K562 (cell line): ENCODE results near the gene GET4. TPM values are rescaled to one million over a fixed set of nuclear protein-coding genes. Genes with fewer than 3 reads are reported as not detected.

Experiments
- ATAC-seq: fragments of 200-7000 bp; cut with Tn5 transposase; 3 replicates; pipeline ENCODE4 v1.9.1; 2020; ENCODE audit warnings: moderate library complexity
- BruUV-seq: library from RNA; stranded (reverse); fragments of 400-500 nt; replicated peaks from 2 replicates; lab custom pipeline; 2021; lab: Mats Ljungman, UMichigan
- CTCF ChIA-PET: fragments of 300-600 bp; formaldehyde crosslinking; extraction: SDS; loops from one replicate; lab custom pipeline; 2021; ENCODE audit warnings: low intra/inter-chr PET ratio; lab: Yijun Ruan, JAX
- POLR2A ChIA-PET: fragments of 300-600, 350-650 bp; sonication (Branson Sonifier 250); formaldehyde crosslinking; extraction: SDS; loops from one replicate; lab custom pipeline; 2021; ENCODE audit warnings: antibody characterized with exemption, inconsistent platforms; lab: Yijun Ruan, JAX
- DNase-seq, 4 experiments: peaks; one replicate each; pipeline versions ENCODE4 v3.0.0 to v3.0.0-alpha.2; 2011 to 2018; ENCODE audit warnings: low spot score in 3 of 4, mixed read lengths in 3 of 4; ENCODE audit errors: extremely low read depth in 1 of 4
- FAIRE-seq: peaks from 2 replicates; lab custom pipeline; 2011; peaks lifted over from hg19 to GRCh38; lab: Jason Lieb, UNC
- H2AFZ ChIP-seq: 2 replicates; pipeline ENCODE4 v1.6.0; 2011; ENCODE audit warnings: low read depth, low read length, control low read depth, inconsistent platforms
- H3K27ac ChIP-seq: fragments of 200-600 bp; 3 replicates; pipeline ENCODE4 v1.8.0; 2011; ENCODE audit warnings: low read depth, mild to moderate bottlenecking, control low read depth, inconsistent platforms, low read length, moderate library complexity, mixed read lengths; ENCODE audit errors: extremely low read depth
- H3K27me3 ChIP-seq, 2 experiments: fragments of 300-600 bp in 1 of 2; 2 replicates in 1 of 2; 3 replicates in 1 of 2; pipeline versions ENCODE4 v1.6.0 to v1.8.0; 2011; ENCODE audit warnings: inconsistent platforms in 2 of 2, low read length in 2 of 2, mild to moderate bottlenecking in 1 of 2, mixed read lengths in 1 of 2, moderate library complexity in 1 of 2; ENCODE audit not compliant: control insufficient read depth in 2 of 2, insufficient read depth in 2 of 2
- H3K36me3 ChIP-seq: fragments of 300-600 bp; 3 replicates; pipeline ENCODE4 v1.8.0; 2011; ENCODE audit warnings: mild to moderate bottlenecking, low read length, inconsistent platforms; ENCODE audit not compliant: control insufficient read depth, insufficient read depth
- H3K4me1 ChIP-seq, 2 experiments: fragments of 200-600 bp in 1 of 2; replicated peaks in 1 of 2; 2 replicates in 1 of 2; 3 replicates in 1 of 2; pipeline versions ENCODE4 v1.5.1 to v1.8.0; 2011; ENCODE audit warnings: inconsistent platforms in 2 of 2, low read length in 2 of 2, mild to moderate bottlenecking in 1 of 2, mixed read lengths in 1 of 2, moderate library complexity in 1 of 2; ENCODE audit not compliant: control insufficient read depth in 2 of 2, insufficient read depth in 2 of 2
- H3K4me2 ChIP-seq: 2 replicates; pipeline ENCODE4 v1.6.1; 2011; ENCODE audit warnings: low read length, control low read depth, inconsistent platforms, mixed read lengths; ENCODE audit not compliant: insufficient read depth
- H3K4me3 ChIP-seq: fragments of 200-600 bp; sonication (generic), shearing (Covaris generic); 2 replicates; pipeline ENCODE4 v1.5.1; 2016; ENCODE audit warnings: control low read depth, inconsistent platforms
- H3K79me2 ChIP-seq: fragments of 200-600 bp; 3 replicates; pipeline ENCODE4 v1.8.0; 2011; ENCODE audit warnings: low read length, inconsistent platforms; ENCODE audit not compliant: control insufficient read depth, insufficient read depth
- H3K9ac ChIP-seq, 2 experiments: 2 replicates each; pipeline versions ENCODE4 v1.6.0 to v1.6.1; 2011; ENCODE audit warnings: low read depth in 2 of 2, low read length in 2 of 2, control low read depth in 1 of 2, inconsistent platforms in 1 of 2, mild to moderate bottlenecking in 1 of 2, mixed read lengths in 1 of 2; ENCODE audit not compliant: insufficient read depth in 1 of 2
- H3K9me1 ChIP-seq: one replicate; pipeline ENCODE4 v1.6.0; 2011; ENCODE audit warnings: inconsistent platforms, mild to moderate bottlenecking, low read length, moderate library complexity; ENCODE audit not compliant: control insufficient read depth, insufficient read depth
- H3K9me3 ChIP-seq: replicated peaks from 2 replicates; pipeline ENCODE4 v1.5.1; 2011; ENCODE audit warnings: low read depth, low read length, inconsistent platforms; ENCODE audit not compliant: control insufficient read depth, insufficient read depth
- H4K20me1 ChIP-seq: replicated peaks from 2 replicates; pipeline ENCODE4 v1.6.1; 2011; ENCODE audit warnings: low read length, inconsistent platforms, mixed read lengths; ENCODE audit not compliant: control insufficient read depth, insufficient read depth
- BCL6 ChIP-seq: fragments of 250-450 bp; sonication (Bioruptor Pico); IDR thresholded peaks from 2 replicates; pipeline ENCODE4 v1.4.0; 2020
- MYBL2 ChIP-seq, 2 experiments: fragments of 450-650 bp in 1 of 2; sonication (generic) in 1 of 2; formaldehyde crosslinking in 1 of 2; IDR thresholded peaks; 2 replicates each; pipeline versions ENCODE4 v1.6.1 to v1.8.1; 2017 to 2022; ENCODE audit warnings: borderline replicate concordance in 1 of 2, inconsistent platforms in 1 of 2, low read depth in 1 of 2, mild to moderate bottlenecking in 1 of 2, missing genetic modification reagents in 1 of 2, moderate library complexity in 1 of 2
- WGBS: fragments of 100-300 bp; shearing (Covaris generic); methylation state at CpG from one replicate; pipeline ENCODE4 v1.1.6; 2016; ENCODE audit warnings: low coverage, mixed read lengths; ENCODE audit not compliant: insufficient coverage; ENCODE audit errors: missing lambda C conversion rate; 5-methylcytosine and 5-hydroxymethylcytosine counted together
- in situ Hi-C: fragments of 300-500 bp; cut with MboI; formaldehyde crosslinking; loops from 4 replicates; pipeline ENCODE4 v1.15.0; 2018; ENCODE audit warnings: inconsistent platforms, mixed read lengths
- intact Hi-C: fragments of 100-400 bp; cut with micrococcal nuclease; formaldehyde crosslinking; loops from 2 replicates; pipeline ENCODE4 v1.14.2; 2022
- polyA plus RNA-seq, 8 experiments: library from polyadenylated mRNA; depleted of rRNA in 4 of 8; stranded (reverse) in 5 of 8; unstranded in 3 of 8; fragments of >200 nt; fragmentation: Nextera tagmentation in 2 of 8; fragmentation: Illumina TruSeq in 1 of 8; extraction: Ambion mirVana in 2 of 8; extraction: Trizol in 1 of 8; gene quantifications; 2 replicates each; pipeline versions ENCODE4 v1.2.1 to v1.2.3, GENCODE V29; 2011 to 2014; ENCODE audit warnings: inconsistent platforms in 1 of 8, missing spikeins in 1 of 8
- total RNA-seq, 7 experiments: library from RNA; depleted of rRNA in 6 of 7; stranded (reverse); fragments of >200 nt in 6 of 7; fragmentation: Illumina TruSeq in 2 of 7; extraction: Trizol in 2 of 7; gene quantifications; 2 replicates each; pipeline versions ENCODE4 v1.2.1 to v1.2.3, GENCODE V29; 2011 to 2021; ENCODE audit warnings: low replicate concordance in 1 of 7
- TF ChIP-seq, protein P1 (sequence below): IDR thresholded peaks from 2 replicates; pipeline ENCODE4 v1.6.1; 2012; ENCODE audit warnings: low read depth, low read length, improper control_type of control experiment, borderline replicate concordance
- TF ChIP-seq, protein P2 (sequence below): sonication (generic); formaldehyde crosslinking; IDR thresholded peaks from 2 replicates; pipeline ENCODE4 v1.5.0; 2020; ENCODE audit warnings: missing genetic modification reagents

The GET4 gene
- total and polyA plus RNA-seq, 9 of the 15 experiments (the other 6 are each of a cell fraction or from before 2014, with no cell fraction given), result 0.99 to 122 (median 40.4) TPM

DNA sequence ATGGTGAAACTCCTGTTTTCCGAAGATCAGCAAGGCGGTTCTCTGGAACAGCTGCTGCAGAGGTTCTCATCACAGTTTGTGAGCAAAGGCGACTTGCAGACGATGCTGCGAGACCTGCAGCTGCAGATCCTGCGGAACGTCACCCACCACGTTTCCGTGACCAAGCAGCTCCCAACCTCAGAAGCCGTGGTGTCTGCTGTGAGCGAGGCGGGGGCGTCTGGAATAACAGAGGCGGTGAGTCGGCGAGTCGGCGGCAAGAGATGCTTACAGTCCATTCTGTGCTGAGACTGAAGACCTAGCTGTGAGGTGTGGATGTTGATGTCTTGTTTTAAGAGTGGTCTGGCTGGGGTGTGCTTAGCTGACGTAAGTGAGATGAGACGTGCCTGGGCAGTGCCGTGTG, 16.2 kb upstream of the GET4 start (continued):
- TF ChIP-seq, protein P1, sequence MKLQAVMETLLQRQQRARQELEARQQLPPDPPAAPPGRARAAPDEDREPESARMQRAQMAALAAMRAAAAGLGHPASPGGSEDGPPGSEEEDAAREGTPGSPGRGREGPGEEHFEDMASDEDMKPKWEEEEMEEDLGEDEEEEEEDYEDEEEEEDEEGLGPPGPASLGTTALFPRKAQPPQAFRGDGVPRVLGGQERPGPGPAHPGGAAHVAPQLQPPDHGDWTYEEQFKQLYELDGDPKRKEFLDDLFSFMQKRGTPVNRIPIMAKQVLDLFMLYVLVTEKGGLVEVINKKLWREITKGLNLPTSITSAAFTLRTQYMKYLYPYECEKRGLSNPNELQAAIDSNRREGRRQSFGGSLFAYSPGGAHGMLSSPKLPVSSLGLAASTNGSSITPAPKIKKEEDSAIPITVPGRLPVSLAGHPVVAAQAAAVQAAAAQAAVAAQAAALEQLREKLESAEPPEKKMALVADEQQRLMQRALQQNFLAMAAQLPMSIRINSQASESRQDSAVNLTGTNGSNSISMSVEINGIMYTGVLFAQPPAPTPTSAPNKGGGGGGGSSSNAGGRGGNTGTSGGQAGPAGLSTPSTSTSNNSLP, result no peak

GRCh38 chr7:861222-861621, 15.1 kb upstream of the GET4 start:
- DNase-seq (no peak), FAIRE-seq (no peak), ATAC-seq (no peak)
- in situ Hi-C loops (no loop called here), intact Hi-C loops (no loop called here)
- Histone ChIP-seq H4K20me1 (0 out of 2 replicates have a peak, but pooled peaks cover 5% of the 10 kb centered on the region), H3K9me3 (no peaks in the 10 kb centered on the region), H3K27me3 (no peaks in the 10 kb centered on the region), H3K4me2 (no peak overlapping the region), H3K27ac (no peak overlapping the region), H3K36me3 (peaks cover 88% of the 10 kb centered on the region), H3K9me1 (peaks cover 4% of the 10 kb centered on the region), H3K4me1 (peaks cover 14 to 26% of the 10 kb centered on the region in 2 experiments; a peak in 4 of 5 replicates), H3K79me2 (no peaks in the 10 kb centered on the region), H2AFZ (no peak overlapping the region), H3K9ac (no peak overlapping the region), H3K4me3 (no peak overlapping the region)
- POLR2A ChIA-PET, result interaction anchor here (1.2 kb wide), 1 partner anchor 10 kb away, joined by 4 read pairs; no protein-coding TSS in a partner anchor
- 84% methylated on average over 9 of the region's 9 CpGs for WGBS
- TF ChIP-seq, protein P2, sequence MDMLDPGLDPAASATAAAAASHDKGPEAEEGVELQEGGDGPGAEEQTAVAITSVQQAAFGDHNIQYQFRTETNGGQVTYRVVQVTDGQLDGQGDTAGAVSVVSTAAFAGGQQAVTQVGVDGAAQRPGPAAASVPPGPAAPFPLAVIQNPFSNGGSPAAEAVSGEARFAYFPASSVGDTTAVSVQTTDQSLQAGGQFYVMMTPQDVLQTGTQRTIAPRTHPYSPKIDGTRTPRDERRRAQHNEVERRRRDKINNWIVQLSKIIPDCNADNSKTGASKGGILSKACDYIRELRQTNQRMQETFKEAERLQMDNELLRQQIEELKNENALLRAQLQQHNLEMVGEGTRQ, result no peak
- TF ChIP-seq BCL6 (no peak), MYBL2 (IDR thresholded peaks at IDR 0.05; ENCODE audit: low read depth) (no peak), MYBL2 (CRISPR knock-in tag; IDR thresholded peaks at IDR 0.05; ENCODE audit: borderline replicate concordance) (no peak)
- CTCF ChIA-PET, result no interaction called here
- BruUV-seq, result no TSS peak
